ENCODE data around the gene NUDT16L1. TPM values are rescaled to one million over a fixed set of nuclear protein-coding genes. Genes with fewer than 3 reads are reported as not detected.

Gene NUDT16L1
- total RNA-seq, 2 donors from 2014 or later = 16.8 to 24.0 TPM

GRCh38 chr16:4681471-4682083 is 11.8 kb upstream of the NUDT16L1 start:
- TF ChIP-seq, protein P1, sequence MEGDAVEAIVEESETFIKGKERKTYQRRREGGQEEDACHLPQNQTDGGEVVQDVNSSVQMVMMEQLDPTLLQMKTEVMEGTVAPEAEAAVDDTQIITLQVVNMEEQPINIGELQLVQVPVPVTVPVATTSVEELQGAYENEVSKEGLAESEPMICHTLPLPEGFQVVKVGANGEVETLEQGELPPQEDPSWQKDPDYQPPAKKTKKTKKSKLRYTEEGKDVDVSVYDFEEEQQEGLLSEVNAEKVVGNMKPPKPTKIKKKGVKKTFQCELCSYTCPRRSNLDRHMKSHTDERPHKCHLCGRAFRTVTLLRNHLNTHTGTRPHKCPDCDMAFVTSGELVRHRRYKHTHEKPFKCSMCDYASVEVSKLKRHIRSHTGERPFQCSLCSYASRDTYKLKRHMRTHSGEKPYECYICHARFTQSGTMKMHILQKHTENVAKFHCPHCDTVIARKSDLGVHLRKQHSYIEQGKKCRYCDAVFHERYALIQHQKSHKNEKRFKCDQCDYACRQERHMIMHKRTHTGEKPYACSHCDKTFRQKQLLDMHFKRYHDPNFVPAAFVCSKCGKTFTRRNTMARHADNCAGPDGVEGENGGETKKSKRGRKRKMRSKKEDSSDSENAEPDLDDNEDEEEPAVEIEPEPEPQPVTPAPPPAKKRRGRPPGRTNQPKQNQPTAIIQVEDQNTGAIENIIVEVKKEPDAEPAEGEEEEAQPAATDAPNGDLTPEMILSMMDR (IDR thresholded peaks at IDR 0.05) = no peak
- DNase-seq (ENCODE audit: low spot score) (no peak), ATAC-seq (ENCODE audit: insufficient number of reproducible peaks, low FRiP score, low read depth) (no peak)
- Histone ChIP-seq H3K36me3 (peaks cover 52% of the 10 kb centered on the region), H3K4me1 (ENCODE audit: control insufficient read depth in 1 of 2, low read depth in 2 of 2) (no peaks in the 10 kb centered on the region), H3K27me3 (replicated peaks; ENCODE audit: insufficient read depth) (no peaks in the 10 kb centered on the region), H3K27ac (no peak overlapping the region), H3K9me3 (no peaks in the 10 kb centered on the region), H3K4me3 (no peak overlapping the region)

GRCh38 chr16:4682084-4682591 is 11.2 kb upstream of the NUDT16L1 start:
- Histone ChIP-seq H3K36me3 (peaks cover 49% of the 10 kb centered on the region), H3K4me3 (no peak overlapping the region), H3K9me3 (no peaks in the 10 kb centered on the region), H3K4me1 (ENCODE audit: control insufficient read depth in 1 of 2, low read depth in 2 of 2) (no peaks in the 10 kb centered on the region), H3K27me3 (replicated peaks; ENCODE audit: insufficient read depth) (no peaks in the 10 kb centered on the region), H3K27ac (no peak overlapping the region)
- DNase-seq (ENCODE audit: low spot score) (no peak), ATAC-seq (ENCODE audit: insufficient number of reproducible peaks, low FRiP score, low read depth) (no peak)
- TF ChIP-seq, protein P1 (IDR thresholded peaks at IDR 0.05) = no peak

- H3K4me1 ChIP-seq (ENCODE audit: control insufficient read depth in 1 of 2, low read depth in 2 of 2) = no peaks in the 10 kb centered on the region
- H3K27ac ChIP-seq = no peak overlapping the region
- H3K27me3 ChIP-seq (replicated peaks; ENCODE audit: insufficient read depth) = no peaks in the 10 kb centered on the region
- H3K4me3 ChIP-seq = no peak overlapping the region
- TF ChIP-seq, protein P1 (IDR thresholded peaks at IDR 0.05) = no peak
- no peaks in the 10 kb centered on the region for H3K9me3 ChIP-seq
- ATAC-seq (ENCODE audit: insufficient number of reproducible peaks, low FRiP score, low read depth) (no peak), DNase-seq (ENCODE audit: low spot score) (no peak)
- peaks cover 43% of the 10 kb centered on the region for H3K36me3 ChIP-seq
Measured at GRCh38 chr16:4682616-4683254, 10.6 kb upstream of the NUDT16L1 start.

- H3K4me3 ChIP-seq = no peak overlapping the region
- no peaks in the 10 kb centered on the region for H3K4me1 ChIP-seq (ENCODE audit: control insufficient read depth in 1 of 2, low read depth in 2 of 2)
- TF ChIP-seq, protein P1 (IDR thresholded peaks at IDR 0.05) = no peak
- peaks cover 43% of the 10 kb centered on the region for H3K36me3 ChIP-seq
- H3K9me3 ChIP-seq = no peaks in the 10 kb centered on the region
- no peak for ATAC-seq (ENCODE audit: insufficient number of reproducible peaks, low FRiP score, low read depth)
- no peak for DNase-seq (ENCODE audit: low spot score)
- H3K27ac ChIP-seq = no peak overlapping the region
- no peaks in the 10 kb centered on the region for H3K27me3 ChIP-seq (replicated peaks; ENCODE audit: insufficient read depth)
Measured at GRCh38 chr16:4683255-4684057, 9.9 kb upstream of the NUDT16L1 start.

Data from thoracic aorta (tissue), 2 donors.